HepG2 (cell line): ENCODE results near the gene PNMA5. TPM values are rescaled to one million over a fixed set of nuclear protein-coding genes. Genes with fewer than 3 reads are reported as not detected.

Experiments
- ATAC-seq: fragments of 200-7000 bp; cut with Tn5 transposase; 3 replicates; pipeline ENCODE4 v1.9.1; 2020; ENCODE audit warnings: mild to moderate bottlenecking, moderate library complexity
- BruUV-seq: library from RNA; stranded (reverse); fragments of 400-500 nt; replicated peaks from 2 replicates; lab custom pipeline; 2021; lab: Mats Ljungman, UMichigan
- CTCF ChIA-PET: fragments of 300-600 bp; formaldehyde crosslinking; extraction: SDS; loops from one replicate; lab custom pipeline; 2021; ENCODE audit warnings: low total read pairs, inconsistent platforms, low intra/inter-chr PET ratio; lab: Yijun Ruan, JAX
- POLR2A ChIA-PET: fragments of 350-600 bp; sonication (Branson Sonifier 250); formaldehyde crosslinking; loops from one replicate; lab custom pipeline; 2020; ENCODE audit warnings: antibody characterized with exemption, inconsistent platforms; lab: Yijun Ruan, JAX
- DNase-seq: peaks from one replicate; pipeline ENCODE4 v3.0.0-alpha.2; 2015; ENCODE audit warnings: low spot score
- FAIRE-seq: peaks from 3 replicates; lab custom pipeline; 2011; peaks lifted over from hg19 to GRCh38; lab: Jason Lieb, UNC
- H2AFZ ChIP-seq: one replicate; pipeline ENCODE4 v1.6.1; 2011; ENCODE audit warnings: low read length, inconsistent platforms
- H3K27ac ChIP-seq: fragments of 300-600 bp; 3 replicates; pipeline ENCODE4 v1.8.0; 2011; ENCODE audit warnings: mixed run types, mild to moderate bottlenecking, mixed read lengths, low read length, inconsistent platforms; ENCODE audit not compliant: insufficient read depth; ENCODE audit errors: extremely low read length
- H3K27me3 ChIP-seq, 2 experiments: fragments of 200-600 bp in 1 of 2; 2 replicates in 1 of 2; 3 replicates in 1 of 2; pipeline versions ENCODE4 v1.6.0 to v1.8.0; 2011; ENCODE audit warnings: low read length in 2 of 2, mild to moderate bottlenecking in 2 of 2, moderate library complexity in 2 of 2, inconsistent platforms in 1 of 2; ENCODE audit not compliant: insufficient read depth in 2 of 2, control insufficient read depth in 1 of 2
- H3K36me3 ChIP-seq, 2 experiments: fragments of 200-600 bp in 1 of 2; replicated peaks in 1 of 2; 2 replicates in 1 of 2; 3 replicates in 1 of 2; pipeline versions ENCODE4 v1.5.1 to v1.8.0; 2011; ENCODE audit warnings: low read length in 2 of 2, inconsistent platforms in 1 of 2; ENCODE audit not compliant: insufficient read depth in 2 of 2, control insufficient read depth in 1 of 2
- H3K4me1 ChIP-seq: 2 replicates; pipeline ENCODE4 v1.5.1; 2012; ENCODE audit warnings: low read length, inconsistent platforms; ENCODE audit not compliant: insufficient read depth
- H3K4me2 ChIP-seq: 2 replicates; pipeline ENCODE4 v1.6.0; 2011; ENCODE audit warnings: low read depth, low read length, inconsistent platforms
- H3K4me3 ChIP-seq, 3 experiments: fragments of 200-600 bp in 1 of 3; sonication (generic), shearing (Covaris generic) in 1 of 3; replicated peaks in 1 of 3; 2 replicates each; pipeline ENCODE4 v1.5.1; 2011 to 2016; ENCODE audit warnings: low read length in 3 of 3, inconsistent platforms in 2 of 3, low read depth in 2 of 3, mild to moderate bottlenecking in 2 of 3, control low read depth in 1 of 3, mixed read lengths in 1 of 3; ENCODE audit not compliant: insufficient read depth in 1 of 3
- H3K79me2 ChIP-seq: one replicate; pipeline ENCODE4 v1.6.1; 2011; ENCODE audit warnings: low read length, inconsistent platforms; ENCODE audit not compliant: insufficient read depth
- H3K9ac ChIP-seq: 2 replicates; pipeline ENCODE4 v1.6.0; 2011; ENCODE audit warnings: mild to moderate bottlenecking, low read depth, low read length, inconsistent platforms; ENCODE audit not compliant: insufficient read depth
- H3K9me3 ChIP-seq: 2 replicates; pipeline ENCODE4 v1.5.1; 2012; ENCODE audit warnings: mild to moderate bottlenecking, low read length
- H4K20me1 ChIP-seq: 2 replicates; pipeline ENCODE4 v1.6.0; 2011; ENCODE audit warnings: inconsistent platforms, mild to moderate bottlenecking, low read length, moderate library complexity; ENCODE audit not compliant: insufficient read depth
- BORCS8-MEF2B ChIP-seq: sonication (generic); formaldehyde crosslinking; IDR thresholded peaks from 2 replicates; pipeline ENCODE4 v1.8.0; 2022; ENCODE audit warnings: mild to moderate bottlenecking, missing genetic modification reagents
- BRD4 ChIP-seq: sonication (generic); formaldehyde crosslinking; IDR thresholded peaks from 2 replicates; pipeline ENCODE4 v1.4.0; 2020; ENCODE audit warnings: missing genetic modification reagents
- HDAC1 ChIP-seq: sonication (generic); formaldehyde crosslinking; IDR thresholded peaks from 2 replicates; pipeline ENCODE4 v1.5.1; 2020; ENCODE audit warnings: mild to moderate bottlenecking, missing genetic modification reagents
- ISL2 ChIP-seq: sonication (generic); formaldehyde crosslinking; IDR thresholded peaks from 2 replicates; pipeline ENCODE4 v1.5.0; 2020; ENCODE audit warnings: missing genetic modification reagents
- KDM2A ChIP-seq: sonication (generic); formaldehyde crosslinking; IDR thresholded peaks from 2 replicates; pipeline ENCODE4 v1.4.0; 2020; ENCODE audit warnings: low read depth, missing genetic modification reagents, borderline replicate concordance
- MAZ ChIP-seq, 2 experiments: sonication (generic) in 1 of 2; formaldehyde crosslinking in 1 of 2; IDR thresholded peaks; 2 replicates each; pipeline versions ENCODE4 v1.5.0 to v1.6.1; 2012 to 2020; ENCODE audit warnings: low read depth in 2 of 2, mild to moderate bottlenecking in 2 of 2, borderline replicate concordance in 1 of 2, improper control_type of control experiment in 1 of 2, low read length in 1 of 2, missing genetic modification reagents in 1 of 2, moderate library complexity in 1 of 2
- NFYB ChIP-seq: sonication (generic); formaldehyde crosslinking; IDR thresholded peaks from 2 replicates; pipeline ENCODE4 v1.4.0; 2020; ENCODE audit warnings: missing genetic modification reagents
- SYNCRIP ChIP-seq: fragments of 200-400 bp; formaldehyde crosslinking; IDR thresholded peaks from 2 replicates; pipeline ENCODE4 v1.6.1; 2018; ENCODE audit warnings: mild to moderate bottlenecking, low read depth, low read length; ENCODE audit not compliant: insufficient read depth
- ZNF672 ChIP-seq: sonication (generic); formaldehyde crosslinking; IDR thresholded peaks from 2 replicates; pipeline ENCODE4 v1.8.1; 2022; ENCODE audit warnings: missing genetic modification reagents
- ZNF704 ChIP-seq: sonication (generic); formaldehyde crosslinking; IDR thresholded peaks from 2 replicates; pipeline ENCODE4 v1.8.1; 2023; ENCODE audit warnings: mild to moderate bottlenecking, inconsistent platforms, moderate library complexity, missing genetic modification reagents, borderline replicate concordance
- ZNF781 ChIP-seq: sonication (generic); formaldehyde crosslinking; IDR thresholded peaks from 2 replicates; pipeline ENCODE4 v1.5.1; 2020; ENCODE audit warnings: borderline replicate concordance, mild to moderate bottlenecking, missing genetic modification reagents; ENCODE audit errors: not compliant biosample characterization
- WGBS: methylation state at CpG from one replicate; pipeline ENCODE4 v1.1.6; 2017; ENCODE audit warnings: low lambda C conversion rate; 5-methylcytosine and 5-hydroxymethylcytosine counted together
- in situ Hi-C: cut with HindIII; loops from 2 replicates; pipeline ENCODE4 v1.10.0; 2017; ENCODE audit warnings: low pct_unique_long_range_greater_than_20kb; ENCODE audit not compliant: extremely low pct_ligation_motif_present
- intact Hi-C: fragments of 100-400 bp; cut with micrococcal nuclease; formaldehyde crosslinking; loops from one replicate; pipeline ENCODE4 v1.10.0; 2022; ENCODE audit not compliant: unreplicated experiment
- polyA plus RNA-seq, 8 experiments: library from polyadenylated mRNA; depleted of rRNA in 3 of 8; stranded (reverse) in 7 of 8; unstranded in 1 of 8; fragments of >200 nt; fragmentation: Illumina TruSeq in 4 of 8; extraction: Trizol in 4 of 8; gene quantifications; 2 replicates each; pipeline versions ENCODE4 v1.2.1 to v1.2.3, GENCODE V29; 2011 to 2016; ENCODE audit warnings: low read depth in 4 of 8, missing spikeins in 1 of 8, mixed read lengths in 1 of 8; ENCODE audit not compliant: insufficient read depth in 1 of 8
- total RNA-seq, 5 experiments: library from RNA; depleted of rRNA; stranded (reverse); fragments of >200 nt; fragmentation: Illumina TruSeq; extraction: Trizol; gene quantifications; 2 replicates each; pipeline ENCODE4 v1.2.3, GENCODE V29; 2016; ENCODE audit warnings: low read depth in 1 of 5
- TF ChIP-seq, protein P1 (sequence below): sonication (generic); formaldehyde crosslinking; IDR thresholded peaks from 2 replicates; pipeline ENCODE4 v1.5.0; 2020; ENCODE audit warnings: missing genetic modification reagents
- TF ChIP-seq, protein P2 (sequence below): sonication (generic); formaldehyde crosslinking; conservative IDR thresholded peaks from 2 replicates; pipeline ENCODE4 v1.4.0; 2020; ENCODE audit warnings: mild to moderate bottlenecking, missing genetic modification reagents, moderate library complexity

The PNMA5 gene
- total and polyA plus RNA-seq, 2 of the 13 experiments (the other 11 are each of a cell fraction or from before 2014, with no cell fraction given): not detected

GRCh38 chrX:152960115-152960514 is 33.8 kb downstream of the PNMA5 start:
- DNase-seq (no peak), FAIRE-seq (no peak), ATAC-seq (no peak)
- in situ Hi-C loops: loop anchor here (25.0 kb wide), 1 partner anchor 702 kb away; the partner anchor contains the start of gene PNCK
- Histone ChIP-seq H3K79me2 (no peaks in the 10 kb centered on the region), H3K27ac (no peak overlapping the region), H3K9me3 (no peaks in the 10 kb centered on the region), H3K4me3 (no peak overlapping the region), H2AFZ (no peak overlapping the region), H3K4me2 (no peak overlapping the region), H3K9ac (no peak overlapping the region), H4K20me1 (no peaks in the 10 kb centered on the region), H3K27me3 (no peaks in the 10 kb centered on the region), H3K4me1 (no peaks in the 10 kb centered on the region), H3K36me3 (no peaks in the 10 kb centered on the region)
- ChIA-PET POLR2A (no interaction called here), CTCF (no interaction called here)
- intact Hi-C loops: no loop called here
- BruUV-seq: no TSS peak
- 11% methylated on average over 1 of the region's 1 CpG for WGBS
- no peak for TF ChIP-seq ZNF781 (CRISPR knock-in tag)
- no peak for TF ChIP-seq BRD4 (CRISPR knock-in tag)
- TF ChIP-seq NFYB: no peak
- no peak for TF ChIP-seq HDAC1
- TF ChIP-seq ZNF704 (CRISPR knock-in tag): no peak
- no peak for TF ChIP-seq BORCS8-MEF2B (CRISPR knock-in tag)
- TF ChIP-seq, protein P1, sequence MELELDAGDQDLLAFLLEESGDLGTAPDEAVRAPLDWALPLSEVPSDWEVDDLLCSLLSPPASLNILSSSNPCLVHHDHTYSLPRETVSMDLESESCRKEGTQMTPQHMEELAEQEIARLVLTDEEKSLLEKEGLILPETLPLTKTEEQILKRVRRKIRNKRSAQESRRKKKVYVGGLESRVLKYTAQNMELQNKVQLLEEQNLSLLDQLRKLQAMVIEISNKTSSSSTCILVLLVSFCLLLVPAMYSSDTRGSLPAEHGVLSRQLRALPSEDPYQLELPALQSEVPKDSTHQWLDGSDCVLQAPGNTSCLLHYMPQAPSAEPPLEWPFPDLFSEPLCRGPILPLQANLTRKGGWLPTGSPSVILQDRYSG (CRISPR knock-in tag): no peak
- TF ChIP-seq KDM2A (CRISPR knock-in tag): no peak
- TF ChIP-seq ISL2 (CRISPR knock-in tag): no peak
- TF ChIP-seq SYNCRIP: no peak
- no peak for TF ChIP-seq ZNF672 (CRISPR knock-in tag)
- TF ChIP-seq MAZ (IDR thresholded peaks at IDR 0.05; ENCODE audit: borderline replicate concordance, low read depth, low read length): no peak
- no peak for TF ChIP-seq MAZ (CRISPR knock-in tag; IDR thresholded peaks at IDR 0.05; ENCODE audit: low read depth)
- TF ChIP-seq, protein P2, sequence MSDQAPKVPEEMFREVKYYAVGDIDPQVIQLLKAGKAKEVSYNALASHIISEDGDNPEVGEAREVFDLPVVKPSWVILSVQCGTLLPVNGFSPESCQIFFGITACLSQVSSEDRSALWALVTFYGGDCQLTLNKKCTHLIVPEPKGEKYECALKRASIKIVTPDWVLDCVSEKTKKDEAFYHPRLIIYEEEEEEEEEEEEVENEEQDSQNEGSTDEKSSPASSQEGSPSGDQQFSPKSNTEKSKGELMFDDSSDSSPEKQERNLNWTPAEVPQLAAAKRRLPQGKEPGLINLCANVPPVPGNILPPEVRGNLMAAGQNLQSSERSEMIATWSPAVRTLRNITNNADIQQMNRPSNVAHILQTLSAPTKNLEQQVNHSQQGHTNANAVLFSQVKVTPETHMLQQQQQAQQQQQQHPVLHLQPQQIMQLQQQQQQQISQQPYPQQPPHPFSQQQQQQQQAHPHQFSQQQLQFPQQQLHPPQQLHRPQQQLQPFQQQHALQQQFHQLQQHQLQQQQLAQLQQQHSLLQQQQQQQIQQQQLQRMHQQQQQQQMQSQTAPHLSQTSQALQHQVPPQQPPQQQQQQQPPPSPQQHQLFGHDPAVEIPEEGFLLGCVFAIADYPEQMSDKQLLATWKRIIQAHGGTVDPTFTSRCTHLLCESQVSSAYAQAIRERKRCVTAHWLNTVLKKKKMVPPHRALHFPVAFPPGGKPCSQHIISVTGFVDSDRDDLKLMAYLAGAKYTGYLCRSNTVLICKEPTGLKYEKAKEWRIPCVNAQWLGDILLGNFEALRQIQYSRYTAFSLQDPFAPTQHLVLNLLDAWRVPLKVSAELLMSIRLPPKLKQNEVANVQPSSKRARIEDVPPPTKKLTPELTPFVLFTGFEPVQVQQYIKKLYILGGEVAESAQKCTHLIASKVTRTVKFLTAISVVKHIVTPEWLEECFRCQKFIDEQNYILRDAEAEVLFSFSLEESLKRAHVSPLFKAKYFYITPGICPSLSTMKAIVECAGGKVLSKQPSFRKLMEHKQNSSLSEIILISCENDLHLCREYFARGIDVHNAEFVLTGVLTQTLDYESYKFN (CRISPR knock-in tag): no peak
